Adrenal gland (tissue), 19 donors: Measurements from ENCODE around the gene HSPA13. TPM values are rescaled to one million over a fixed set of nuclear protein-coding genes. Genes with fewer than 3 reads are reported as not detected.
A peak's percentile ranks its signal among the peaks of the same experiment; 100 is the strongest.

Experiments
- DNase-seq, 7 donors: peaks; one replicate each; pipeline ENCODE4 v3.0.0-alpha.2; 2019 to 2020
- H3K27ac ChIP-seq, 5 donors: fragments of 200-600 bp; sonication (generic) in 4 of 5; 1 replicate in 3 of 5; 2 replicates in 2 of 5; pipeline versions ENCODE4 v1.5.1 to v1.8.0; 2016 to 2020; ENCODE audit warnings: mild to moderate bottlenecking in 1 of 5
- H3K27me3 ChIP-seq: fragments of 200-600 bp; 2 replicates; pipeline ENCODE4 v1.8.0; 2021
- H3K36me3 ChIP-seq, 2 donors: fragments of 200-600 bp; replicated peaks in 1 of 2; 1 replicate in 1 of 2; 2 replicates in 1 of 2; pipeline versions ENCODE4 v1.5.1 to v1.8.0; 2018 to 2022
- H3K4me1 ChIP-seq, 2 donors: fragments of 200-600 bp; replicated peaks in 1 of 2; 1 replicate in 1 of 2; 2 replicates in 1 of 2; pipeline versions ENCODE4 v1.5.1 to v1.8.0; 2018 to 2021
- H3K4me3 ChIP-seq, 4 donors: fragments of 200-600 bp; sonication (generic) in 3 of 4; one replicate each; pipeline ENCODE4 v1.5.1; 2016 to 2018
- H3K9me3 ChIP-seq, 3 donors: fragments of 200-600 bp; sonication (generic) in 1 of 3; replicated peaks in 1 of 3; 1 replicate in 2 of 3; 2 replicates in 1 of 3; pipeline versions ENCODE4 v1.5.1 to v1.8.0; 2016 to 2021
- CTCF ChIP-seq, 6 experiments: fragments of 450-650 bp in 4 of 6; fragments of 200-600 bp in 2 of 6; sonication (generic) in 1 of 6; IDR thresholded peaks; 1 replicate in 5 of 6; 2 replicates in 1 of 6; pipeline versions ENCODE4 v1.5.1 to v1.8.0; 2016 to 2021; ENCODE audit warnings: antibody characterized with exemption in 6 of 6, mild to moderate bottlenecking in 2 of 6, moderate library complexity in 1 of 6
- POLR2A ChIP-seq, 2 donors: fragments of 450-650 bp; IDR thresholded peaks; one replicate each; pipeline ENCODE4 v1.6.1; 2017; ENCODE audit warnings: antibody characterized with exemption in 2 of 2, mild to moderate bottlenecking in 2 of 2, moderate library complexity in 1 of 2
- WGBS, 4 donors: extraction: QIAGEN DNeasy Blood & Tissue Kit in 2 of 4; methylation state at CpG; one replicate each; pipeline versions ENCODE4 v1.1.5 to v1.1.7; 2013 to 2017; 5-methylcytosine and 5-hydroxymethylcytosine counted together
- intact Hi-C, 2 donors: fragments of 100-400 bp; cut with DNase I; formaldehyde crosslinking; loops; one replicate each; pipeline versions ENCODE4 v1.14.1 to v1.15.0; 2022 to 2023
- long read RNA-seq, 10 donors: library from polyadenylated mRNA in 3 of 10; unstranded in 2 of 10; stranded (forward) in 1 of 10; transcript quantifications; one replicate each; pipeline ENCODE4 v2.0.0 and lab custom pipeline, GENCODE V29; 2021 to 2026
- polyA plus RNA-seq, 3 donors: library from polyadenylated mRNA; stranded (reverse); fragments of 200-250 nt in 2 of 3; fragments of 350-450 nt in 1 of 3; fragmentation: Illumina TruSeq in 1 of 3; extraction: RNeasy Lipid Tissue Mini Kit (QIAGEN cat#74804) in 1 of 3; gene quantifications; one replicate each; pipeline ENCODE4 v1.2.3, GENCODE V29; 2013 to 2014
- total RNA-seq, 9 donors: library from RNA; depleted of rRNA in 4 of 9; stranded (reverse); fragments of >200 nt in 4 of 9; fragments of 120-200 nt in 1 of 9; fragmentation: NEBNext Ultra II Directional in 1 of 9; extraction: Animal tissue kit (Norgen Biotek cat#: 25700) in 1 of 9; gene quantifications; one replicate each; pipeline versions ENCODE4 v1.1.0 to v1.2.4, GENCODE V29; 2013 to 2023
- donor health status: healthy with polysubstance abuse.
- donor health status: Bipolar disorder and iron deficiency.
- donor health status: DM: yes; HTN: yes; CAD: no.
- donor health status: DM: no; HTN: no; CAD: no.
- donor health status: DM: no; HTN: no; CAD: no.
- donor health status: DM: yes; HTN: yes; CAD: no.

Gene HSPA13
- total RNA-seq, result 10 to 100 TPM; 18.6 to 75.4 (median 26.3) TPM
- 10 to 100 TPM in 1 of 3 donors, 1 to 10 TPM in 2; 4.3 to 65.9 (median 4.8) TPM for polyA plus RNA-seq
- long read RNA-seq, donor 1, transcript HSPA13-201 (5 exons, 3,986 nt), result major isoform, 22 of 37 reads
- long read RNA-seq, donor 1, partial matches to known transcripts, result 15 of 37 reads
- long read RNA-seq, donor 1, other reads (novel, unspliced or antisense), result 0 of 37 reads
- long read RNA-seq, donor 2, transcript HSPA13-201 (5 exons, 3,986 nt), result major isoform, 18 of 23 reads
- long read RNA-seq, donor 2, partial matches to known transcripts, result 5 of 23 reads
- long read RNA-seq, donor 2, other reads (novel, unspliced or antisense), result 0 of 23 reads
- long read RNA-seq, donor 3, transcript HSPA13-201 (5 exons, 3,986 nt), result major isoform, 13 of 18 reads
- long read RNA-seq, donor 3, partial matches to known transcripts, result 5 of 18 reads
- long read RNA-seq, donor 3, other reads (novel, unspliced or antisense), result 0 of 18 reads
- long read RNA-seq, donor 4, transcript HSPA13-201 (5 exons, 3,986 nt), result major isoform, 9 of 11 reads
- long read RNA-seq, donor 4, partial matches to known transcripts, result 0 of 11 reads
- long read RNA-seq, donor 4, other reads (novel, unspliced or antisense), result 2 of 11 reads
- long read RNA-seq, donor 5, transcript HSPA13-201 (5 exons, 3,986 nt), result major isoform, 36 of 39 reads
- long read RNA-seq, donor 5, partial matches to known transcripts, result 1 of 39 reads
- long read RNA-seq, donor 5, other reads (novel, unspliced or antisense), result 2 of 39 reads
- long read RNA-seq, donor 6, transcript HSPA13-201 (5 exons, 3,986 nt), result major isoform, 8 of 10 reads
- long read RNA-seq, donor 6, partial matches to known transcripts, result 1 of 10 reads
- long read RNA-seq, donor 6, other reads (novel, unspliced or antisense), result 1 of 10 reads
- long read RNA-seq, donor 7, transcript HSPA13-201 (5 exons, 3,986 nt), result major isoform, 6 of 16 reads
- long read RNA-seq, donor 7, partial matches to known transcripts, result 10 of 16 reads
- long read RNA-seq, donor 7, other reads (novel, unspliced or antisense), result 0 of 16 reads
- long read RNA-seq, donor 8, transcript HSPA13-201 (5 exons, 3,986 nt), result major isoform, 26 of 26 reads
- long read RNA-seq, donor 8, partial matches to known transcripts, result 0 of 26 reads
- long read RNA-seq, donor 8, other reads (novel, unspliced or antisense), result 0 of 26 reads
- long read RNA-seq, donor 9, transcript HSPA13-201 (5 exons, 3,986 nt), result major isoform, 18 of 25 reads
- long read RNA-seq, donor 9, partial matches to known transcripts, result 7 of 25 reads
- long read RNA-seq, donor 9, other reads (novel, unspliced or antisense), result 0 of 25 reads
- long read RNA-seq, donor 10, transcript HSPA13-201 (5 exons, 3,986 nt), result major isoform, 8 of 8 reads
- long read RNA-seq, donor 10, partial matches to known transcripts, result 0 of 8 reads
- long read RNA-seq, donor 10, other reads (novel, unspliced or antisense), result 0 of 8 reads

- H3K27ac ChIP-seq, result peak within 1 kb of the TSS; percentile 79 to 97 (median 93)
- DNase-seq, result peak; percentile 99 to 100 (median 100)
- whole genome bisulfite sequencing, 4 donors, result 0 to 1% (median 0%) methylated on average over 29 to 46 of the region's 46 CpGs
- H3K27me3 ChIP-seq, result no peaks in the 10 kb centered on the region
- peaks cover 0 to 4% of the 10 kb centered on the region in 2 donors for H3K36me3 ChIP-seq
- peak within 1 kb of the TSS; percentile 58 to 91 (median 78) for H3K4me3 ChIP-seq
- TF ChIP-seq CTCF (IDR thresholded peaks at IDR 0.05) (peak in 1 of 6 experiments; percentile 1), POLR2A (IDR thresholded peaks at IDR 0.05) (peak; percentile 70 to 89)
- intact Hi-C loops, result no loop called here
- peaks cover 6 to 26% of the 10 kb centered on the region in 2 donors for H3K4me1 ChIP-seq
- no peaks in the 10 kb centered on the region for H3K9me3 ChIP-seq
These were observed at the start of gene HSPA13 for GRCh38 chr21:14382835-14383595. Gene HSPA13, minus strand, starts transcription at chr21:14383146. Its CDS starts 27 bp downstream, at chr21:14383119.

- WGBS, 4 donors, result 79 to 89% (median 80%) methylated on average over 2 of the region's 2 CpGs
- no peak for DNase-seq
- intact Hi-C loops, result loop anchor here in 1 of 2 donors (10.0 kb wide), 1 partner anchor 306 kb away; no protein-coding TSS in a partner anchor
- Histone ChIP-seq H3K4me3 (no peak overlapping the region), H3K9me3 (peaks cover 0 to 4% (median 4%) of the 10 kb centered on the region in 3 donors), H3K27me3 (no peaks in the 10 kb centered on the region), H3K4me1 (no peaks in the 10 kb centered on the region), H3K36me3 (no peaks in the 10 kb centered on the region), H3K27ac (no peak overlapping the region)
- TF ChIP-seq POLR2A (IDR thresholded peaks at IDR 0.05) (no peak), CTCF (IDR thresholded peaks at IDR 0.05) (no peak)
These were observed 36.0 kb upstream of the HSPA13 start for GRCh38 chr21:14418920-14419319.

- no peaks in the 10 kb centered on the region for H3K27me3 ChIP-seq
- no peak overlapping the region for H3K4me3 ChIP-seq
- peaks cover 0 to 4% (median 0%) of the 10 kb centered on the region in 3 donors for H3K9me3 ChIP-seq
- H3K36me3 ChIP-seq, result no peaks in the 10 kb centered on the region
- no peak overlapping the region for H3K27ac ChIP-seq
- no peak for DNase-seq
- whole genome bisulfite sequencing, 4 donors, result 66 to 85% (median 78%) methylated on average over 2 of the region's 2 CpGs
- intact Hi-C loops, result loop anchor here in 1 of 2 donors (10.0 kb wide), 1 partner anchor 310 kb away; no protein-coding TSS in a partner anchor
- no peak for TF ChIP-seq POLR2A (IDR thresholded peaks at IDR 0.05)
- H3K4me1 ChIP-seq, result no peaks in the 10 kb centered on the region
These were observed 32.1 kb upstream of the HSPA13 start for GRCh38 chr21:14414932-14415508.
